Skin of body (tissue), 2 donors: ENCODE data around the gene ANTXR2. TPM values are rescaled to one million over a fixed set of nuclear protein-coding genes. Genes with fewer than 3 reads are reported as not detected.

ENCODE experiments used
- DNase-seq: peaks from one replicate; lab custom pipeline; 2025; lab: John Stamatoyannopoulos, UW
- total RNA-seq: library from RNA; depleted of rRNA; stranded (reverse); fragments of >200 nt; gene quantifications from one replicate; pipeline ENCODE4 v1.2.3, GENCODE V29; 2014

The ANTXR2 gene
- total RNA-seq, 1 donor from 2014 or later: 26.2 TPM

GRCh38 chr4:80092088-80092487 lies 19.1 kb upstream of the ANTXR2 start:
- no peak for DNase-seq

- no peak for DNase-seq
Measured at GRCh38 chr4:80091688-80092087, 18.7 kb upstream of the ANTXR2 start.

GRCh38 chr4:80091184-80091583 lies 18.2 kb upstream of the ANTXR2 start:
- no peak for DNase-seq

- no peak for DNase-seq
Measured at GRCh38 chr4:80090090-80090489, 17.1 kb upstream of the ANTXR2 start.

- no peak for DNase-seq
Measured at GRCh38 chr4:80088471-80088870, 15.4 kb upstream of the ANTXR2 start.

- no peak for DNase-seq
Measured at GRCh38 chr4:80086296-80086695, 13.3 kb upstream of the ANTXR2 start.

GRCh38 chr4:80085081-80085480 lies 12.1 kb upstream of the ANTXR2 start:
- no peak for DNase-seq

GRCh38 chr4:80082693-80083092 lies 9.7 kb upstream of the ANTXR2 start:
- no peak for DNase-seq

- DNase-seq: no peak
Measured at GRCh38 chr4:80081566-80081965, 8.5 kb upstream of the ANTXR2 start.

- DNase-seq: no peak
Measured at GRCh38 chr4:80079255-80079923, 6.4 kb upstream of the ANTXR2 start.

- no peak for DNase-seq
Measured at GRCh38 chr4:80078346-80079092, 5.5 kb upstream of the ANTXR2 start.

- DNase-seq: no peak
Measured at GRCh38 chr4:80077639-80078038, 4.6 kb upstream of the ANTXR2 start.

GRCh38 chr4:80076681-80077080 lies 3.7 kb upstream of the ANTXR2 start:
- DNase-seq: no peak

GRCh38 chr4:80075995-80076675 lies 3.1 kb upstream of the ANTXR2 start:
- no peak for DNase-seq

- DNase-seq: no peak
Measured at GRCh38 chr4:80074651-80075050, 1.6 kb upstream of the ANTXR2 start.

GRCh38 chr4:80074069-80074468 lies 1.0 kb upstream of the ANTXR2 start:
- no peak for DNase-seq

GRCh38 chr4:80073473-80074008 lies 512 bp upstream of the ANTXR2 start:
- DNase-seq: no peak

- peak; percentile 21 for DNase-seq
Measured at GRCh38 chr4:80072228-80072743, 743 bp downstream of the ANTXR2 start.

- DNase-seq: no peak
Measured at GRCh38 chr4:80071604-80072227, 1.3 kb downstream of the ANTXR2 start.

- DNase-seq: peak; percentile 87
Measured at GRCh38 chr4:80070880-80071603, 2.0 kb downstream of the ANTXR2 start.
